Sciatic nerve (tissue), 2 donors: ENCODE results near the gene TLR9. TPM values are rescaled to one million over a fixed set of nuclear protein-coding genes. Genes with fewer than 3 reads are reported as not detected.

Experiments used
- ATAC-seq: fragments of 200-7000 bp; cut with Tn5 transposase; one replicate; pipeline ENCODE4 v1.9.1; 2020; ENCODE audit warnings: mild to moderate bottlenecking, moderate library complexity
- DNase-seq: peaks from one replicate; pipeline ENCODE4 v3.0.0-alpha.2; 2020; ENCODE audit warnings: low spot score
- intact Hi-C: fragments of 100-400 bp; cut with DNase I; formaldehyde crosslinking; loops from one replicate; pipeline ENCODE4 v1.14.2; 2022
- total RNA-seq: library from RNA; stranded (reverse); fragmentation: NEBNext Ultra II Directional; extraction: Animal tissue kit (Norgen Biotek cat#: 25700); gene quantifications from one replicate; pipeline ENCODE4 v1.2.1, GENCODE V29; 2021
- donor health status: DM: no; HTN: no; CAD: no.
- donor health status: DM: no; HTN: no; CAD: no.

Gene TLR9
- total RNA-seq, 1 donor from 2014 or later = 1.1 TPM

DNA sequence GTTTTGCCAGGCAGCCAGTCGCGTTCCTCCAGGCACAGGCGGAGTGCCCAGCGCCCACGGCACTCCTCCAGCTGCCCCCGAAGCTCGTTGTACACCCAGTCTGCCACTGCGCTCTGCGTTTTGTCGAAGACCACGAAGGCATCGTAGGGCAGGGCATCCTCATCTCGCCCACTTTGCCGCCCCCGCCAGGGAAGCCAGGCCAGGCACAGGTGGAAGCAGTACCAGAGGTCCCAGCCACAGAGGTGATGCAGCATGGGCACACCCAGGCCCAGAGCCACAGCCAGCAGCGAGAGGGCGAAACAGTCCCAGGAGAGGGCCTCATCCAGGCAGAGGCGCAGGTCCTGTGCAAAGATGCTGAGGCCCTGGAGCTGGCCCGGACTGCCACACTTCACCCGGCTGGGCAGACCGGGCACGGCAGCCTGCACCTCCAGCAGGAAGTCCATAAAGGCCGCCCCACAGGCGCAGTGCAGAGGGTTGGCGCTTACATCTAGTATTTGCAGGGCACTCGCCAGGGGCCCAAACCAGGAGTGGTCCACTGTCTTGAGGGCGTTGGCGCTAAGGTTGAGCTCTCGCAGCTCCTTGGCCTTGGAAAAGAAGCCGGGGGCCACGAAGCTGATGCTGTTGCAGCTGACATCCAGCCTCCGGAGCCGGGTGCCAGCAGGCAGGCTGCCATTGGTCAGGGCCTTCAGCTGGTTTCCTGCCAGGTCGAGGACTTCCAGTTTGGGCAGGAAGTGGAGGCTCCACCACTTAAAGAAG is 3.7 kb downstream of the TLR9 start:
- DNase-seq = peak; percentile 57
- intact Hi-C loops = no loop called here
- ATAC-seq = no peak

DNA sequence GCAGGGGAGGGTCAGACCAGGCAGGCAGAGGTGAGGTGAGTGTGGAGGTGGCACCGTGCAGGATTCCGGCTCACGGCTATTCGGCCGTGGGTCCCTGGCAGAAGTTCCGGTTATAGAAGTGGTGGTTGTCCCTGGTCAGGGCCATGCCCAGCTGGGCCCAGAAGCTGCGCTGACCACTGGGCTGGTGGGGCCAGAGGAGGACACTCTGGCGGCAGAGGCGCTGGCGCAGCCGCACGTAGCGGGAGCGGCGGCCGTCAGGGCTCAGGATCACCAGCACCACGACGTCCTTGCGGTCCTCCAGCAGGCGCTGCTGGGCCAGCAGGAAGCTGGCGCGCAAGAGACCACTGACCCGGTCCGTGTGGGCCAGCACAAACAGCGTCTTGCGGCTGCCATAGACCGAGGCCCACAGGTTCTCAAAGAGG is 4.3 kb downstream of the TLR9 start:
- DNase-seq = peak; percentile 55
- no peak for ATAC-seq
- intact Hi-C loops = no loop called here

DNA sequence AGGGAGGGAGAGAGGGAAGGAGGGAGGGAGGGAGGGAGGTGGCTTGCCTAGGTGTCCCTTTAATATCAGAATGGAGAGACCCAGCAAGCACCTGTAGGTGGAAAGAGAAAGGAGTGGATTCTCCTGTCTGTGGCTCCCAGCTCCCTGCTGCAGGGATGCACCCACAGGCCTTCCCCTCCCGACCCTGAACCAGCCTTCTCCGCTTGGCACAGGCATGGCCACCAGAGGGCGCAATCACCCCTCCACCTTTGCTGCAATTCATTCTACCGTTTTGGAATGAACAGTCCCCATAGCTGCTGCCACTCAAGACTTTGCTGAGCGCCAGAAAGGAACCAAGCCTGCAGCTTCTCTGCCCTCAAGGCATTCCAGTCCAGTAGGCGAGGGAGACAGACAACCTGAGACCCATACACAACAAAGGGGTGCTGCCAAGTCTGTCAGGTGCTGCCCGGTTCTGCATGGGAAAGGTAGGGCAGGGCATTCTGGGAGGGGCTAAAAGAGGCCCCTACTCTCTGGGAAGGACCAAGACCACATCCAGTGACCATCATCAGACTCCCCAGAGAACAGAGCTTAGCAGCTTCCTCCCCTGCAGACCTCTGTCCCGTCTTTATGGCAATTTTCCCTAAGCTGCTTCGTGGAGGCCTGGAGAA is 4.9 kb downstream of the TLR9 start:
- DNase-seq (peak; percentile 93), ATAC-seq (peak; percentile 81)
- intact Hi-C loops = no loop called here

DNA sequence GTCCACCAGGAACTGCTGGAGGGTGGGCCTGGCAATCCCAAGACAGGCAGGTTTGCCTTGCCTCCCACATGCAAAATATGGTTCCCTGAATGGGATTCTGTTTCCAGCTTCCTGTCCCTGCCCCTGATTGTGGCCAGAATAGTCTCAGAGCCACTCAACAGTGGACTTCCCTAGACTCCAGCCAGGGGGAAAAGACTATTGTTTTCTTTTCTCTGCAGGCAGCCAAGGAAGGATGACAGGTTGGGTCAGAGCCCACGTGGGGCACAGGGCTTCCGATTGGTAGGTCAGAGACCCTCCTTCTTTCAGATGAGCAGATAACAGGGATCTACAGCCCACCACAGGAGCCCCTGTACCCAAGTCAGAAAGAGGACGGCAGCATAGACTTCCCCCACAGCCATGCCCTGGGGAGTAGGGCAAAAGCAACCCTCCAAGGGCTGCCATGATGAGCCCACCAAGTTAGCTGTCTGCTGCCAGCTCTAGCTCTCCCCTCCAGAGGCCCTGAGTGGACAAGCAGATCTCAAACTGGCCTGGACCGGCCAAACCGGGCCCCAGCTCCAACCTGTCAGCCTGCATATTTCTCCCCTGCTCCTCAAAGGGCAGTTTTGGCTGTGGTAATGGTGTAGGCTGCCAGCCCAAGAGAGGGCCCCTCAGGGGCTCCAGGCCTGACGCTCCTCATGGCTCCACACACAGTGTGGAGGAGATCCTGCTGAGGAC is 6.4 kb downstream of the TLR9 start:
- DNase-seq (no peak), ATAC-seq (no peak)
- intact Hi-C loops = no loop called here

DNA sequence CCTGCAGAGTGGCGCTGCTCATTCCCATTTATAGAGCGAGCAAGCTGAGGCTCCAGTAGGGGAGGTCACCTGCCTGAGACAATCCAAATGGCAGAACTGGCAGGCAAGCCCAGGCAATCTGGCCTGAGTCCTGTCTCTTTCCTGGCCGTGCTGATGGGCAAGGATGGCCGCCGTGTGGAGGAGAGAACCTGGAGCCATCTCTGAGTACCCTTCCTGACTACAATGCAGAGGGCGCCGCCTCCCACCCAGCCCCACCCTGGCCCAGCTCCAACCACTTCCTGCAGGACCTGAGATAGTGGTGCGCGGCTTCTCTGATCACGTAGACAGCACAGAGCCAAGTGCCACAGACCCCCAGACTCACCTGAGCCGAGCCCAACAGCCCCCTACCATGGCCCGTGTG is 7.0 kb downstream of the TLR9 start:
- intact Hi-C loops = no loop called here
- peak; percentile 44 for DNase-seq
- no peak for ATAC-seq

DNA sequence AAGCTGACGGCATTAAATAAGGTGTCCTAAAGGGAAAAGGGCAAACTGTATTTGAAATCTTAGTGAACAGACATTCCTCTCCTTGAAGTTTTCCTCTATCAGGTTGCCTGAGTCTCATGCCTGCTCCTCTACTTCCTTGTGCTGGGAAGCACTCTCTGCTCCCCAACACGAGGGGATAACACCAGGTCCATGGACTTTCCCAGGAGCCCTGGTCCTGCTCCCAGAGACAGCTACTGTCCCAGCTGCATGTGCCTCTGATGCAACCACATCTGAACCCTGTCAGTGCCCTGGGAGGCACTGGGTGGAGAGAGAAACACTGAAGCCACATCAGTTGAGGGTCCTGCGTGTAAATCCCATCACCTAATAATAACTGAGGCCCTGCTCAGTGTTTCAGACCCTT is 7.4 kb downstream of the TLR9 start:
- no peak for ATAC-seq
- intact Hi-C loops = no loop called here
- peak; percentile 48 for DNase-seq

DNA sequence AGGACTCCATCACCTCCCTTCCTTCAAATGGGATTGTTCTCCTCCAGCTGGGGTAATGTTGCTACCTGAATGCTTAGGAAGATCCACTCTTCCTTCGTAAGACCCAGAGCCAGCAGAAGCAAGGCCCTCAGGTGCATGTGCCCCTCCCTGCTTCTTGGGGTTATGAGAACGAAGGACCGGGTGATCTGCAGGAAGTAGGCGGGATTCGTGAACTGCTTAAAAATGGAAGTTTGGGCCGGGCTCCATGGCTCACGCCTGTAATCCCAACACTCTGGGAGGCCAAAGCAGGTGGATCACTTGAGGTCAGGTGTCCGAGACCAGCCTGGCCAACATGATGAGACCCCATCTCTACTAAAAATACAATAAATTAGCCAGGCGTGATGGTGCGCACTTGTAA is 8.0 kb downstream of the TLR9 start:
- no peak for ATAC-seq
- intact Hi-C loops = no loop called here

DNA sequence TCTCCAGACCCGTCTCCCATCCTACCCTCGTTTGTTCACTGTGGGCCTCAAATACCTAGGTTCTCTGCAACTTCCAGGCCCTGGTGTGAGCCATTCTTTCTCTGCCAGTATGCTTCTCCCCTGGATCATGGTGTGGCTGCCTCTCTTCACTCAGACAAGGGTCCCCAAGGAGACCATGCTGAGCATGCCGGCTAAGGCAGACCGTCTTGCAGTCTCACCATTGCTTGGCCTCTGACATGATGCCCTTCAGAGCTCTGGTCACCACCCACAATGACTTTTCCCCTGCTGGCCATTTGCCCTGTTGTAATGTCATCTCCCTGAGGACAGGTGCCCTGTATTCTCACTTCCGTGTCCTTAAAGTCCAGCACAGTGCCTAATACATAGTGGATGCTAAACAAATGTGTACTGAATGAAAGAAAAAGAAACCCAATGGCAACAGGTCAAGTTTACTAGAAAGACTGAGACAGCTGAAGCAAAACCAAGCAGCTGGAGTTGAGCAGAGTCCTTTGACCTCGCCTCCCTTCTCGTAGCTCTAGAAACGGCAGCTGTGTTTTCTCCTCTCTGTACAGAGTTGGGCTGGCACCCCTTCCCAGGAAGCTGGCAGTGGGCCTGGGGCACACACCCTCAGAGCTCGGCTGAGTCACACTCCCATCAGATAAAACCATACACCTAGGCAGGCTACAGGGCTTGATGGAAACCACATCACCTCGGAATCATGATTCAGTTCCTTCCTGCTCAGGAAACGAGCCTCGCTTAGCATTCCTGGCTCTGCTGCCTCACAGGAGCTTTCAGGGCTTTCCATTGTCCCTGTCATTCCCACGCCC is 8.6 kb downstream of the TLR9 start:
- intact Hi-C loops = no loop called here
- peak; percentile 71 for DNase-seq

More for the DNA sequence above, 8.0 kb downstream of the TLR9 start:
- peak; percentile 51 for DNase-seq

DNA sequence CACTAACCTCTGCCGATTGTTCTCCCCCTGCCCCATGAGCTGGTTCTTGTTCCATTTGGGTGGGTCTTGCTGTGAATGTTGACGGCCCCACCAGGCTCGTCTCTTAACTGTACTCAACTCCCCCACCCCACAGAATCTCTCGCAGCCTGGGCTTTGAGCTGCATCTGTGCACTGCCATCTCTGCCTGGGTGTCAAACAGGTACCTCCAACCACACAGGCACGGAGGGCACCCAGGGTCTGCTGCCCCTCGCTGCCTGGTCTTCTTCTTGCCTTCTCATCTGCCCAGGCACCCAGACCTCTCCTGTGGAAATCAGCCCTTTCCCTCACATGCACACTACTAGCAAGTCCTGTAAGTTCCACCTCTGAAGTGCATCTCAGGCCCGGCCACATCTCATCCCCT is 10.1 kb downstream of the TLR9 start:
- intact Hi-C loops = no loop called here
- DNase-seq = no peak
- ATAC-seq = no peak

More for the DNA sequence above, 8.6 kb downstream of the TLR9 start:
- peak; percentile 67 for ATAC-seq

DNA sequence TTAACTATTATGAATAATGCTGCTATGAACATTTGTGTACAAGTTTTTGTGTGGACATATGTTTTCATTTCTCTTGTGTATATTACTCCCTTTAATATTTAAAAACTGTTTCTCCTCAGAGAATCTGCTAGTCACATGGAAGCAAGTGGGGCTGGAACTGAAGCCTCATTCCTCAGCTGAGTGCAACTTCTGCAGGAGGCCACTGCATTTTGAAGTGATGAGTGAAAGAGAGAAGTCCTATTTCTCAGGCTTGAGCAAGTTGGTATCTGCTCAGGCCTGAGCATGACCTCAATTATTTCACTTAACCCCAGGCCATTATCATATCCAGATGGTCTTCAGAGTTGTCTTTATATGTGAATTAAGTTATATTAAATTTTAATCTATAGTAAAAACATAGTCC is 11.5 kb downstream of the TLR9 start:
- no peak for DNase-seq
- intact Hi-C loops = no loop called here
- ATAC-seq = no peak

DNA sequence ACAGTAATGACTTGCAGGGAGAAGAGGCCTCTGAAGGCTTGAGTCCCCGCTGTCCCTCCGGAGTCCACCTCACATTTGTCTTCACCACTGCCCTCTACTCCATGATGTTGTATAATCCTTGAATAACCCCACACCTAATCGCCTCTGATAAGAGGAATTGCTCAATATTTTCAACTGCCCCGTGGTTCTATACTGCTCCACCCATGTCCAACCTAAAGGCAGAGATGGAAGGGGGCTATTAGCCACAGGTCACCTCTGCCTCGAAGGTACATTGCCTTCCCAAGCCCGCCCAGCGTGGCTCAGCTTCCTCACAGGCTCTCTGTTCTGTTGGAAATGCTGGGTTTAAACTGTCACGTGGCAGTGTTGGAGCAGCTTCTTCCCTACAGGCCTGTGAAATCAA is 12.4 kb downstream of the TLR9 start:
- ATAC-seq (no peak), DNase-seq (no peak)
- intact Hi-C loops = no loop called here

DNA sequence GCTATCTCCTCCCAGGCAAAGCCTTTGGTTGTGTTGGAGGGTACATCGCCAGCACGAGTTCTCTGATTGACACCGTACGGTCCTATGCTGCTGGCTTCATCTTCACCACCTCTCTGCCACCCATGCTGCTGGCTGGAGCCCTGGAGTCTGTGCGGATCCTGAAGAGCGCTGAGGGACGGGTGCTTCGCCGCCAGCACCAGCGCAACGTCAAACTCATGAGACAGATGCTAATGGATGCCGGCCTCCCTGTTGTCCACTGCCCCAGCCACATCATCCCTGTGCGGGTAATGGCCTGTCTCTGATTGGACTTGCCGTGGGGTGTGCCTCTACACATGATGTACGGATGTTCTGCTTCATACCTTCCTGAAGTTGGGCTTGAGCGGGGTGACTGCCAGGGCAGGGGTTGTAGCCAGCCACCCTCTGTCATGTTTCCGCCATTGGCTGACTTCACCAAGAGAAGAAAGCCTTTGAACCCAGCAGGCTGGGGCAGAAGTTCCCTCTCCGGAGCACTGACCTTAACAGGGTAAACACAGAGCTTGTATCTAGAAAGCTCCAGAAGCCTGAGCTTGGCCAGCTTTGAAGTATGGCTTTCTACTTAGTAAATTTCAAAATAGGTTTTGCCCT is 14.1 kb downstream of the TLR9 start:
- intact Hi-C loops = no loop called here

DNA sequence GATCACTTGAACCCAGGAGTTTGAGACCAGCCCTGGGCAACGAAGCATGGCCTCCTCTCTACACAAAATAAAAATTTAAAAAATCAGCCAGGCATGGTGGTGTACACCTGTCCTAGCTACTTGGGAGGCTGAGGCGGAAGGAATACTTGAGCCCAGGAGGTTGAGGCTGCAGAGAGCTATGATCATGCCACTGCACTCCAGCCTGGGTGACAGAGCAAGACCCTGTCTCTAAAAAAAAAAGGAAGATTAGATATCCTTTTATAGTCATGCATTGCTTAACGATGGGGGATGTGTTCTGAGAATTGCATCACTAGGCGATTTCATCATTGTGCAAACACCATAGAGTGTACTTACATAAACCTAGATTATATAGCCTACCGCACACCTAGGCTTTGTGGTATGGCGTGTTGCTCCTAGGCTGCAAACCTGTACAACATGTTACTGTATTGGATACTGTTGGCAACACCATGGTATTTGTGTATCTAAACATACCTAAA is 14.8 kb downstream of the TLR9 start:
- intact Hi-C loops = no loop called here
- ATAC-seq = peak; percentile 33

More for the DNA sequence above, 14.1 kb downstream of the TLR9 start:
- no peak for ATAC-seq
- no peak for DNase-seq

DNA sequence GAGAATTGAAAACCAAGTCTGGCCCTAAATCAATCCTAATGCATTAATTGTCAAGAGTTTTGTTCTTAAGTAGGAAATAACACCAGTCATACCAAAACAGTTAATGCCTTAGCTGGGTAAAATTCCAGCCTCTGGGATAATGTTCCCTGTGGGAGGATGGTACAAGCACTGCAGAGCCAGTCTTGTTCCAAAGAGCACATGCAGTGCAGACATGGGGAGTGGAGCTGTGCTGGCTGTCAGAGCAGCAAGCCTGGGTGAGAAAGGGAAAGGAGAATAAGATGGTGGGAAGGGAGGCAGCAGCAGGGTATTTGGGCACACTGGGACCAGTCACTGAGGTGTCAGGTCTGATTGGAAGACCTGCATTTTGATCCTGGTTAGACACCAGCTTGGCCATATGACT is 15.4 kb downstream of the TLR9 start:
- DNase-seq = no peak

More for the DNA sequence above, 14.8 kb downstream of the TLR9 start:
- DNase-seq = no peak

DNA sequence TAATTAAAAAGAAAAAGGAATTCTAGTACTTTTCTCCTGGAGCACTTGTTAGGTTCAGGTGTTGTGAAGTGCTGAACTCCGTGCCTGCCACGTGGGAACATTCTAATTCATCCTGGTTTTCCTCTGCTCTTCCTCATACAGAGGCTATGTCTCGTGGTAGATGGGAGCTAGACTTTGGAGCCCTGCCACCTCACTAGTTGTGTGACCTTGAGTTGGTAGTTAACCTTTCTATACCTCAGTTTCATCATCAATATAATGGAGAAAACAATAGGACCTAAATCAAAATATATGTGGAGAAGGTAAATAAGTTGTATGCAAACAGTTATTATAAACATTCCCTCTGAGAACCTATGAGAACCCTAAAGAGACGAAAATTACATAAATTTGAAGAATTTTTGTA is 16.9 kb downstream of the TLR9 start:
- DNase-seq (no peak), ATAC-seq (no peak)
- intact Hi-C loops = no loop called here

More for the DNA sequence above, 15.4 kb downstream of the TLR9 start:
- no peak for ATAC-seq
- intact Hi-C loops = no loop called here

DNA sequence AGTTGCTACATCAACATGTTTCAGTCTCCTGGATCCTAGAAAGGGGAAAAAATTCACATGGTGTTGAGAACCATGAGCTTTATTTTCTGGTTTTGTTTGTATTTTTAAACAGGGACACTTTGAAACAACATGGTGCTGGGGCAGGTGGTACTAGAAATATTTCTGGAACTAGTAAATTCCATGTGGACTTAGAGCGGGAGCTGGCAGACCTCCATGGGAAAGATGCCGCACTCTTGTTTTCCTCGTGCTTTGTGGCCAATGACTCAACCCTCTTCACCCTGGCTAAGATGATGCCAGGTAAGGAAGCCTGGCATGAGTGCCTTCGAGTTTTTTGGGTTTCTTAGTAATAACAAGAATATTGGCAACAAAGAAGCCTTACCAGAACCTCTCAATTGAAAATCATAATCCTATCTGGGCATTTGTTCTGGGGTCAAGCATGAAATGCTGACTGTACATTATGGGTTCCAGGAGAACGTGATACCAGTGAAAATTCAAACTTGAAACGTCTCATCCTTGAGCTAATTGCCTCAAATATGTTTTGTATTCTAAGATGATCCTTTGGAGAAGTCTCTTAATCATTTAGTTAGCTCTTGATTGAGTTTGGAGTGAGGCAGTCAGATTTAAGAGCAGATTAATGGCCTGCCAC is 19.6 kb downstream of the TLR9 start:
- intact Hi-C loops = no loop called here
- no peak for ATAC-seq
- no peak for DNase-seq

DNA sequence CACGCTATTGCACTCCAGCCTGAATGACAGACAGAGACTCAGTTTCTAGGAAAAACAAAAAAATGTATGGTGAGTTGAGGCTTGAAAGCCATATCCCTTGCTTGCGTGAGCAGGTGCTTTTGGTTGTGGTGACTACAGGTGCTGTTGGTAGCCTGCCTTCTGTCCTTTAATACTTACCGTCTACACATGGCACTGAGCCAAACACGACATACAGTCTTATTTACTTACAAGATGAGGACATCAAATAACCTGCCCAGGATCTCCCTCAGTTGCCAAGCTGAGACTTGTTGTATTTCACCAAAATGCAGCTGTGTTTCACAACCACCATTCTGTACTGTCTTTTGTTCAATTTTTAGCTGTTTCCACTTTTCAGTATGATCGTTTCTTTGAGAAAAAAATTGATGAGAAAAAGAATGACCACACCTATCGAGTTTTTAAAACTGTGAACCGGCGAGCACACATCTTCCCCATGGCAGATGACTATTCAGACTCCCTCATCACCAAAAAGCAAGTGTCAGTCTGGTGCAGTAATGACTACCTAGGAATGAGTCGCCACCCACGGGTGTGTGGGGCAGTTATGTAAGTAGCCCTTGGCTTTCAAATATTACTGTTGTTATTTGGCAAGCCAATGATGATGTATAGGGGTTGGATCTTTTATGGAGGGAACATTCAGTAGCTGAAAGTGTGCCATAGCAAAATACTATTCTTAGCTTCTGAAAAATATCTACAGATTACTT is 20.9 kb downstream of the TLR9 start:
- intact Hi-C loops = no loop called here
- ATAC-seq (no peak), DNase-seq (no peak)
